WTC11 (cell line): ENCODE results near the gene ARAP3.

Experiments
- CTCF ChIP-seq: fragments of 200-600 bp; IDR thresholded peaks from 2 replicates; pipeline ENCODE4 v1.8.0; 2022; ENCODE audit warnings: antibody characterized with exemption
- JUN ChIP-seq: sonication (generic); formaldehyde crosslinking; IDR thresholded peaks from 2 replicates; pipeline ENCODE4 v1.8.0; 2023; ENCODE audit warnings: mild to moderate bottlenecking, missing genetic modification reagents
- NFYB ChIP-seq: sonication (generic); formaldehyde crosslinking; conservative IDR thresholded peaks from 2 replicates; pipeline ENCODE4 v1.8.0; 2022; ENCODE audit warnings: low read depth, missing genetic modification reagents
- NR1H2 ChIP-seq: sonication (generic); formaldehyde crosslinking; IDR thresholded peaks from 2 replicates; pipeline ENCODE4 v1.9.0; 2021; ENCODE audit warnings: mild to moderate bottlenecking, moderate library complexity, missing genetic modification reagents
- NR2C2 ChIP-seq: sonication (generic); formaldehyde crosslinking; IDR thresholded peaks from 2 replicates; pipeline ENCODE4 v1.8.0; 2022; ENCODE audit warnings: mild to moderate bottlenecking, missing genetic modification reagents
- RELA ChIP-seq: sonication (generic); formaldehyde crosslinking; IDR thresholded peaks from 2 replicates; pipeline ENCODE4 v1.8.1; 2022; ENCODE audit warnings: missing genetic modification reagents, mild to moderate bottlenecking, borderline replicate concordance
- TEAD1 ChIP-seq: sonication (generic); formaldehyde crosslinking; IDR thresholded peaks from 2 replicates; pipeline ENCODE4 v1.8.0; 2022; ENCODE audit warnings: mild to moderate bottlenecking, missing genetic modification reagents
- TF ChIP-seq, protein P1 (sequence below): sonication (generic); formaldehyde crosslinking; IDR thresholded peaks from 2 replicates; pipeline ENCODE4 v1.8.1; 2022; ENCODE audit warnings: low read depth, missing genetic modification reagents, borderline replicate concordance

DNA sequence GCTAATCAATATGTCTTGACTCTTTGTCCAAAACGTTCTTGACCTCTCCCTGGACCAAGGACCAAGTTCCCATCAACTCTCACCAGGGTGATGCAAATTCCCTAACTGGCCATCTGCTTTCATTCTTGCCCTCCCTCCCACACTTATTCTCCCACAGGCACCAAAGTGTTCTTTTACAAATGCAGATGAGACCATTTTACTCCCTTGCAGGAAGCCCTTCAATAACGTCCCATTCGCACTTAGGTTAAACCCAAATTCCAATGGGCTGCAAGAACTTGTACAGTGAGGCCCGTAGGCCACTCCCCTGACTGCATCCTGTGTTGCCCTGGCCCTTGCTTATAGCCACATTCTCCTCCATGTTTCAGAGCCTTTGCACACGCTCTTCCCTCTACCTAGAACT, 7.3 kb downstream of the ARAP3 start:
- TF ChIP-seq NR2C2 (CRISPR knock-in tag), result no peak
- TF ChIP-seq TEAD1 (CRISPR knock-in tag), result peak; percentile 95; the same call in 1 of the 2 replicates
- TF ChIP-seq, protein P1, sequence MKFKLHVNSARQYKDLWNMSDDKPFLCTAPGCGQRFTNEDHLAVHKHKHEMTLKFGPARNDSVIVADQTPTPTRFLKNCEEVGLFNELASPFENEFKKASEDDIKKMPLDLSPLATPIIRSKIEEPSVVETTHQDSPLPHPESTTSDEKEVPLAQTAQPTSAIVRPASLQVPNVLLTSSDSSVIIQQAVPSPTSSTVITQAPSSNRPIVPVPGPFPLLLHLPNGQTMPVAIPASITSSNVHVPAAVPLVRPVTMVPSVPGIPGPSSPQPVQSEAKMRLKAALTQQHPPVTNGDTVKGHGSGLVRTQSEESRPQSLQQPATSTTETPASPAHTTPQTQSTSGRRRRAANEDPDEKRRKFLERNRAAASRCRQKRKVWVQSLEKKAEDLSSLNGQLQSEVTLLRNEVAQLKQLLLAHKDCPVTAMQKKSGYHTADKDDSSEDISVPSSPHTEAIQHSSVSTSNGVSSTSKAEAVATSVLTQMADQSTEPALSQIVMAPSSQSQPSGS (CRISPR knock-in tag), result no peak
- TF ChIP-seq RELA (CRISPR knock-in tag), result no peak
- no peak for TF ChIP-seq NFYB (CRISPR knock-in tag)
- TF ChIP-seq NR1H2, result no peak
- no peak for TF ChIP-seq CTCF
- no peak for TF ChIP-seq JUN (CRISPR knock-in tag)
